GM12878 (cell line): ENCODE data around the gene TTC33.

Experiments used
- FOXK2 ChIP-seq: fragments of 450-650 bp; IDR thresholded peaks from 2 replicates; pipeline ENCODE4 v1.6.1; 2017; ENCODE audit warnings: mild to moderate bottlenecking, moderate library complexity
- KLF5 ChIP-seq: fragments of 450-650 bp; IDR thresholded peaks from 2 replicates; pipeline ENCODE4 v1.6.1; 2014; ENCODE audit warnings: mild to moderate bottlenecking; ENCODE audit not compliant: partially characterized antibody
- NFXL1 ChIP-seq: fragments of 450-650 bp; IDR thresholded peaks from 2 replicates; pipeline ENCODE4 v1.6.1; 2017; ENCODE audit warnings: antibody characterized with exemption, mild to moderate bottlenecking, borderline replicate concordance
- POLR2AphosphoS5 ChIP-seq: IDR thresholded peaks from 2 replicates; pipeline ENCODE4 v1.6.1; 2011; ENCODE audit warnings: mild to moderate bottlenecking, low read length, inconsistent platforms
- SIN3A ChIP-seq: IDR thresholded peaks from 2 replicates; pipeline ENCODE4 v1.6.1; 2012; ENCODE audit warnings: low read depth, low read length, improper control_type of control experiment
- SMC3 ChIP-seq: IDR thresholded peaks from 2 replicates; pipeline ENCODE4 v1.6.1; 2011; ENCODE audit warnings: low read length, improper control_type of control experiment, borderline replicate concordance
- SREBF2 ChIP-seq: IDR thresholded peaks from 2 replicates; pipeline ENCODE4 v1.6.1; 2012; ENCODE audit warnings: mild to moderate bottlenecking, low read length
- SUZ12 ChIP-seq: fragments of 200-600 bp; sonication (generic); IDR thresholded peaks from one replicate; pipeline ENCODE4 v1.6.1; 2018; ENCODE audit warnings: antibody characterized with exemption, mild to moderate bottlenecking; ENCODE audit not compliant: unreplicated experiment
- YY1 ChIP-seq: IDR thresholded peaks from 2 replicates; pipeline ENCODE4 v1.6.1; 2011; ENCODE audit warnings: low read depth, mild to moderate bottlenecking, low read length
- TF ChIP-seq, protein P1 (sequence below), 3 experiments: IDR thresholded peaks in 2 of 3; conservative IDR thresholded peaks in 1 of 3; 2 replicates each; pipeline ENCODE4 v1.5.1; 2011; ENCODE audit warnings: low read depth in 3 of 3, low read length in 3 of 3, mild to moderate bottlenecking in 3 of 3, control low read depth in 2 of 3, moderate library complexity in 2 of 3, inconsistent platforms in 1 of 3, mixed read lengths in 1 of 3; ENCODE audit not compliant: control insufficient read depth in 2 of 3, insufficient read depth in 1 of 3; ENCODE audit errors: extremely low read depth in 1 of 3

DNA sequence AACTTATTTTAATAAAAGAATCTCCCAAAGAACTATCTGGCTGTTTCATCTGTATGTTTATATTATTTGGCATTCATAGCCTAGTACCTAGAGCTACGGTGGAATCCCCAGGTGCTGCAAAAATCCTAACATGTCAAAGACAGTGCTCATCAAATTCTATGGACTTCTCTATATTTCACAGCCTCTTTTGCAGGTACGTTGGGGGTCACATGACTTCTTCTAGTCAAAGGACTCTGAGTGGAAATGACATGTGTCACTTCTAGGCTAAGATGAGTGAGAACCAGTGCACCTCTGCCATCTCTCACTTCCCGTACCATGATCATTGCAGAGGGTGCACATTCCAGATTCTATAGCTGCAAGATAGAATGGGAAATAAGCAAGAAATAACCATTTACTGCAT, 148.6 kb downstream of the TTC33 start:
- TF ChIP-seq SREBF2 (no peak), NFXL1 (no peak), KLF5 (no peak), YY1 (no peak), POLR2AphosphoS5 (no peak), SUZ12 (no peak), SIN3A (no peak), FOXK2 (no peak), SMC3 (no peak)
- TF ChIP-seq, protein P1, sequence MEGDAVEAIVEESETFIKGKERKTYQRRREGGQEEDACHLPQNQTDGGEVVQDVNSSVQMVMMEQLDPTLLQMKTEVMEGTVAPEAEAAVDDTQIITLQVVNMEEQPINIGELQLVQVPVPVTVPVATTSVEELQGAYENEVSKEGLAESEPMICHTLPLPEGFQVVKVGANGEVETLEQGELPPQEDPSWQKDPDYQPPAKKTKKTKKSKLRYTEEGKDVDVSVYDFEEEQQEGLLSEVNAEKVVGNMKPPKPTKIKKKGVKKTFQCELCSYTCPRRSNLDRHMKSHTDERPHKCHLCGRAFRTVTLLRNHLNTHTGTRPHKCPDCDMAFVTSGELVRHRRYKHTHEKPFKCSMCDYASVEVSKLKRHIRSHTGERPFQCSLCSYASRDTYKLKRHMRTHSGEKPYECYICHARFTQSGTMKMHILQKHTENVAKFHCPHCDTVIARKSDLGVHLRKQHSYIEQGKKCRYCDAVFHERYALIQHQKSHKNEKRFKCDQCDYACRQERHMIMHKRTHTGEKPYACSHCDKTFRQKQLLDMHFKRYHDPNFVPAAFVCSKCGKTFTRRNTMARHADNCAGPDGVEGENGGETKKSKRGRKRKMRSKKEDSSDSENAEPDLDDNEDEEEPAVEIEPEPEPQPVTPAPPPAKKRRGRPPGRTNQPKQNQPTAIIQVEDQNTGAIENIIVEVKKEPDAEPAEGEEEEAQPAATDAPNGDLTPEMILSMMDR (IDR thresholded peaks at IDR 0.05 in 2 of 3, conservative IDR thresholded peaks at IDR 0.05 in 1 of 3; ENCODE audit: control insufficient read depth in 2 of 3, extremely low read depth in 1 of 3, insufficient read depth in 1 of 3, low read depth in 3 of 3, low read length in 3 of 3) = no peak
